C4-2B (cell line): Measurements from ENCODE around the gene PNPLA2.

Experiments used
- H3K27ac ChIP-seq: fragments of 450-650 bp; 2 replicates; pipeline ENCODE4 v1.5.1; 2017
- CTCF ChIP-seq: fragments of 450-650 bp; conservative IDR thresholded peaks from 2 replicates; pipeline ENCODE4 v1.5.1; 2017; ENCODE audit warnings: mild to moderate bottlenecking
- ZFX ChIP-seq: fragments of 450-650 bp; IDR thresholded peaks from 2 replicates; pipeline ENCODE4 v1.6.1; 2017

Gene PNPLA2

GRCh38 chr11:819943-820649, 1.4 kb downstream of the PNPLA2 start:
- TF ChIP-seq ZFX (no peak), CTCF (no peak)
- peak overlapping the region; percentile 80 for H3K27ac ChIP-seq

DNA sequence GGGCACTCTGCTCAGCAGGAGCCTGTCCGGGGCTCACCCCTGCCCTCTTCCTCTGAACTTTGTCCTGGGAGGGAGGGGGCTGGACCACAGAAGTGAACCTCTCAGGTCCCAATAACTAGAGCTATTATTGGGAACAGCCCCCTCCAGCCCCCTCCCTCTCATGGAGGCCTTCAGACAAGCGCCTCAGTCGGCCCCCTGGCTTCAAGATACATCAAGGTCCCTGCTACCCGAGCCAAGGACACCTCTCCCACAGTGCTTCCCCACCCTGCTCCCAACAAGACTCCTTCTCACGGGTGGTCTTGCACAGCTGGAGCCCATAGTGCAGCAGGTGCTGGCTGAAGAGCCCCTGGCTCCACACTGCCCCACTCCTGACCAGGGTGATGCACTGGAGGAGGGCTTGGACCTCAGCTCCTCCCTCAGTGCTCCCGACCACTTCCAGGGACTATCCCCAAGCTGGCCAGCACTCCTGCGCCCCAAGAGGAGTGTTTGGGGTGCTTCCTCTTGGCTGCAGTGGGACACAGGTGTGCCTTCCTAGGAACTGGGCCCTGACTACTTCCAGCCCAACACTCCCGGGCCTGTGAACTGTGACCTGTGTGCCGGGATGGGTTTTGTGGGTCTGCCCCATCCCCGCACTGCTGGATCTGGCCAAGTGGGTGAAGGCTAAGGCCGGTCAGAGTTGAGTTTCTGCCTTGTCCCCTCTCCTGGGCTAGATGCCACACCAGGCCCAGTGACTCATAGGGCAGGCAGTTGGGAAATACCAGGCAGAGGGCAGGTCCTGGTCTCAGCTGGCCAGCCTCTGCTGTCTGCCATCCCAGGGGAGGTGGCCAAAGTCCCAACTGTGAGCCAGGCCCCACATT, 2.2 kb downstream of the PNPLA2 start:
- TF ChIP-seq CTCF, result no peak
- no peak for TF ChIP-seq ZFX
- H3K27ac ChIP-seq, result peak overlapping the region; percentile 80

DNA sequence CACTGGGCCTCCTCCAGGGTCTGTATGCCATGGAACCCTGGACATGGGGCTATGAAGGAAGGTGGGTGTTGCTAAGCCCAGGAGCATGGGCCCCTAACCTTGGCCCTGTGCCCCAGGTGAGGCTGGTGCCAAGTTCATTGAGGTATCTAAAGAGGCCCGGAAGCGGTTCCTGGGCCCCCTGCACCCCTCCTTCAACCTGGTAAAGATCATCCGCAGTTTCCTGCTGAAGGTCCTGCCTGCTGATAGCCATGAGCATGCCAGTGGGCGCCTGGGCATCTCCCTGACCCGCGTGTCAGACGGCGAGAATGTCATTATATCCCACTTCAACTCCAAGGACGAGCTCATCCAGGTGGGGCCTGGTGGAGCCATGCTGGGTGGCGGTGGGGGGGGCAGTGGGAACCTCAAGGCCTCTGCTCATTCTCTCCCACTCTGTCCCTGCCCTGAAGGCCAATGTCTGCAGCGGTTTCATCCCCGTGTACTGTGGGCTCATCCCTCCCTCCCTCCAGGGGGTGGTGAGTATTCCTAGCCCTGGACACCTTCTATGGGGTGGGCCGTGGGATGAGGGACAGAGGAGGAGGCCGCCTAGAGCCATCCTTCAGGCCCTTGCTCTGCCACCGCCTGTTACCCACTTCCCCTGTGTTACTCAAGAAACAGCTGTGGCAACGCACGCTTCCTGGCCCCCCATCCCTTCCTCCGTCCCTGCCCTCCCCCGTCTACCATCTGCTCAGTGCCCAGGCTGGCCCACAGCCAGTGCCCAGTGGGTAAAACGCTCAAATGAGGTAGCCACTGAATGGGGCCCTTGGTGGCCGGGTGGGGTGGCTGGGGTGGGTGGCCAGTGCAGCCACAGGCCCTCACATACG, 3.0 kb downstream of the PNPLA2 start:
- peak overlapping the region; percentile 80 for H3K27ac ChIP-seq
- no peak for TF ChIP-seq CTCF
- no peak for TF ChIP-seq ZFX

GRCh38 chr11:823441-824291, 5.0 kb downstream of the PNPLA2 start:
- TF ChIP-seq CTCF (no peak), ZFX (no peak)
- H3K27ac ChIP-seq, result peak overlapping the region; percentile 98

- TF ChIP-seq CTCF (no peak), ZFX (0 out of 2 replicates have a peak, but pooled peaks have one; percentile 14)
- peak overlapping the region; percentile 98 for H3K27ac ChIP-seq
These were observed 5.7 kb downstream of the PNPLA2 start for GRCh38 chr11:824292-824880.

GRCh38 chr11:824942-825341, 6.2 kb downstream of the PNPLA2 start:
- peak overlapping the region; percentile 98 for H3K27ac ChIP-seq

More at GRCh38 chr11:824942-825341, 6.2 kb downstream of the PNPLA2 start:
- no peak for TF ChIP-seq ZFX
- no peak for TF ChIP-seq CTCF
